Hepatocyte (in vitro differentiated cells): ENCODE results near the gene GUCY2D. TPM values are rescaled to one million over a fixed set of nuclear protein-coding genes. Genes with fewer than 3 reads are reported as not detected.

Experiments used
- DNase-seq: peaks from one replicate; pipeline ENCODE4 v3.0.0-alpha.2; 2016; ENCODE audit warnings: low spot score
- H2AFZ ChIP-seq: fragments of 200-600 bp; sonication (generic); 2 replicates; pipeline ENCODE4 v1.6.0; 2016; ENCODE audit warnings: antibody characterized with exemption, mild to moderate bottlenecking
- H3K27ac ChIP-seq: fragments of 200-600 bp; sonication (generic); 2 replicates; pipeline ENCODE4 v1.5.1; 2016; ENCODE audit warnings: mild to moderate bottlenecking
- H3K27me3 ChIP-seq: fragments of 200-600 bp; sonication (generic); 2 replicates; pipeline ENCODE4 v1.6.1; 2016
- H3K36me3 ChIP-seq: fragments of 200-600 bp; sonication (generic); replicated peaks from 2 replicates; pipeline ENCODE4 v1.5.1; 2016; ENCODE audit warnings: low read depth; ENCODE audit not compliant: insufficient read depth
- H3K4me1 ChIP-seq: fragments of 200-600 bp; sonication (generic); 2 replicates; pipeline ENCODE4 v1.5.1; 2016; ENCODE audit warnings: mild to moderate bottlenecking, moderate library complexity; ENCODE audit not compliant: insufficient read depth
- H3K4me2 ChIP-seq: fragments of 200-600 bp; sonication (generic); 2 replicates; pipeline ENCODE4 v1.6.0; 2016
- H3K4me3 ChIP-seq: fragments of 200-600 bp; sonication (generic); 2 replicates; pipeline ENCODE4 v1.5.1; 2016; ENCODE audit warnings: mild to moderate bottlenecking
- H3K79me2 ChIP-seq: fragments of 200-600 bp; sonication (generic); 2 replicates; pipeline ENCODE4 v1.6.0; 2017; ENCODE audit warnings: mild to moderate bottlenecking
- H3K9me2 ChIP-seq: fragments of 200-600 bp; sonication (generic); replicated peaks from 2 replicates; pipeline ENCODE4 v1.6.0; 2017; ENCODE audit warnings: mild to moderate bottlenecking; ENCODE audit not compliant: insufficient read depth
- H3K9me3 ChIP-seq: fragments of 200-600 bp; sonication (generic); 2 replicates; pipeline ENCODE4 v1.5.1; 2016; ENCODE audit warnings: low read depth, mild to moderate bottlenecking
- H4K20me1 ChIP-seq: fragments of 200-600 bp; sonication (generic); 2 replicates; pipeline ENCODE4 v1.6.0; 2016; ENCODE audit warnings: mild to moderate bottlenecking; ENCODE audit not compliant: insufficient read depth, poor library complexity, severe bottlenecking
- CTCF ChIP-seq: fragments of 200-600 bp; sonication (generic); IDR thresholded peaks from 2 replicates; pipeline ENCODE4 v1.5.1; 2016; ENCODE audit warnings: antibody characterized with exemption, mild to moderate bottlenecking; ENCODE audit not compliant: poor library complexity
- EZH2 ChIP-seq: fragments of 200-600 bp; sonication (generic); IDR thresholded peaks from 2 replicates; pipeline ENCODE4 v1.6.1; 2016; ENCODE audit warnings: antibody characterized with exemption, mild to moderate bottlenecking, borderline replicate concordance
- EZH2phosphoT487 ChIP-seq: fragments of 200-600 bp; sonication (generic); IDR thresholded peaks from one replicate; pipeline ENCODE4 v1.6.1; 2018; ENCODE audit warnings: antibody characterized with exemption, mild to moderate bottlenecking, low read depth, moderate library complexity; ENCODE audit not compliant: unreplicated experiment, severe bottlenecking
- WGBS: methylation state at CpG from one replicate; pipeline ENCODE4 v1.1.6; 2016; ENCODE audit warnings: low lambda C conversion rate; ENCODE audit errors: missing lambda C conversion rate; 5-methylcytosine and 5-hydroxymethylcytosine counted together
- polyA plus RNA-seq: library from polyadenylated mRNA; unstranded; fragments of >200 nt; fragmentation: Nextera tagmentation; extraction: Ambion mirVana; gene quantifications from 2 replicates; pipeline ENCODE4 v1.2.1, GENCODE V29; 2016
- total RNA-seq: library from RNA; depleted of rRNA; stranded (reverse); fragments of >200 nt; gene quantifications from 2 replicates; pipeline ENCODE4 v1.2.3, GENCODE V29; 2014

The GUCY2D gene
- total and polyA plus RNA-seq, 2 experiments from 2014 or later, result 1.6 TPM; not detected in 1

DNA sequence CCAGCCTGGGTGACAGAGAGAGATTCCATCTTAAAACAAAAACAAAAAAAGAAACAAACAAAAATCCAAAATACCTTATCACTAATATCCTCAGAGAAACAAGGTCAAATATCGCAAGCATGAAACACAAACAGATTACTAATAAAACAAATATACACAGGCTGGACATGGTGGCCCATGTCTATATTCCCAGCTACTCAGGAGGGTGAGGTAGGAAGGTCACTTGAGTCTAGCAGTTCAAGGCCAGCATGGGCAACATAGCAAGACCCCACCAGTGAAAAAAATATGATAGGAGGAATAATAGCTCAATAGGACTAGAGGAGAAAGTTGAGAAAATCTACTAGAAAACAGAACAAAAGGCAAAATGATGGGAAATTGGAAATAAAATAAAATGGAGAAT, 29.5 kb downstream of the GUCY2D start:
- 91% methylated on average over 1 of the region's 1 CpG for WGBS
- Histone ChIP-seq H3K9me3 (no peaks in the 10 kb centered on the region), H3K4me3 (no peak overlapping the region), H2AFZ (no peak overlapping the region), H3K27me3 (no peaks in the 10 kb centered on the region), H3K36me3 (no peaks in the 10 kb centered on the region), H3K4me1 (no peaks in the 10 kb centered on the region), H3K4me2 (no peak overlapping the region), H3K9me2 (no peaks in the 10 kb centered on the region), H3K79me2 (no peaks in the 10 kb centered on the region), H4K20me1 (no peaks in the 10 kb centered on the region), H3K27ac (no peak overlapping the region)
- no peak for TF ChIP-seq EZH2phosphoT487
- TF ChIP-seq EZH2, result no peak
- no peak for TF ChIP-seq CTCF
- DNase-seq, result no peak

DNA sequence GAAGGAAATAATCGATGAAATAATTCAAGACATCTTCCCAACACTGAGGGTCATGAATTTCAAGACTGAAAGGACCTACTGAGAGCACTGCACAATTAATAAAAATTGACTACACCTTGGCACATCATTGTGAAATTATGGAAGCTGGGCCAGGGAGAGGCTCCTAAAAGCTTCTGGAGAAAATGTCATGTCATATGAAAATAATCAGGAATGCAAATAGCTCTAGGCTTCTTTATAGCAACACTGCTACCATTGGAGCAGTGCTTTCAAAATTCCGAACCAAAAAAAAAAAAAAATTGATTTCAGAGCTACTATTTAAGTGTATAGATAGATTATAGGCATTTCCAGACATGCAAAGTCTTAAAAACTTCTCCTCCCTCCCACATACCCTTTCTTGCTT, 30.0 kb downstream of the GUCY2D start:
- Histone ChIP-seq H4K20me1 (no peaks in the 10 kb centered on the region), H3K4me1 (no peaks in the 10 kb centered on the region), H3K79me2 (no peaks in the 10 kb centered on the region), H2AFZ (no peak overlapping the region), H3K9me2 (no peaks in the 10 kb centered on the region), H3K9me3 (no peaks in the 10 kb centered on the region), H3K27me3 (no peaks in the 10 kb centered on the region), H3K36me3 (no peaks in the 10 kb centered on the region), H3K4me2 (no peak overlapping the region), H3K4me3 (no peak overlapping the region), H3K27ac (no peak overlapping the region)
- DNase-seq, result no peak
- 85% methylated on average over 2 of the region's 2 CpGs for WGBS
- TF ChIP-seq EZH2phosphoT487 (no peak), CTCF (no peak), EZH2 (no peak)

- DNase-seq, result peak; percentile 48
- H3K27me3 ChIP-seq, result no peaks in the 10 kb centered on the region
- peak within 1 kb of the TSS; percentile 76 for H3K4me2 ChIP-seq
- H2AFZ ChIP-seq, result no peak within 1 kb of the TSS
- H4K20me1 ChIP-seq, result no peaks in the 10 kb centered on the region
- H3K4me1 ChIP-seq, result peaks cover 17% of the 10 kb centered on the region
- no peak for TF ChIP-seq EZH2phosphoT487
- TF ChIP-seq EZH2, result no peak
- no peak for TF ChIP-seq CTCF
- no peak within 1 kb of the TSS for H3K27ac ChIP-seq
- H3K9me2 ChIP-seq, result no peaks in the 10 kb centered on the region
- no peak within 1 kb of the TSS for H3K4me3 ChIP-seq
- WGBS, result 56% methylated on average over 28 of the region's 37 CpGs
- no peaks in the 10 kb centered on the region for H3K36me3 ChIP-seq
- no peaks in the 10 kb centered on the region for H3K79me2 ChIP-seq
- no peaks in the 10 kb centered on the region for H3K9me3 ChIP-seq
Measured at GRCh38 chr17:8038954-8039610, 36.7 kb downstream of the GUCY2D start, which contains the start of gene ALOX15B. ALOX15B (plus strand) TSS chr17:8039059; CDS start chr17:8039156, 97 bp downstream.
